Neural cell (in vitro differentiated cells): ENCODE measurements around the gene ZNF775. TPM values are rescaled to one million over a fixed set of nuclear protein-coding genes. Genes with fewer than 3 reads are reported as not detected.

Source experiments
- H2AFZ ChIP-seq: fragments of 200-600, 300-800 bp; sonication (generic), shearing (Covaris generic); 2 replicates; pipeline ENCODE4 v1.6.0; 2014; ENCODE audit warnings: low read depth, mild to moderate bottlenecking, antibody characterized with exemption, low read length, moderate library complexity
- H3F3A ChIP-seq: fragments of 200-600 bp; shearing (Covaris generic); 2 replicates; pipeline ENCODE4 v1.6.1; 2016; ENCODE audit warnings: mild to moderate bottlenecking, moderate library complexity, mixed read lengths, antibody characterized with exemption, low read length; ENCODE audit not compliant: insufficient read depth, poor library complexity, severe bottlenecking
- H3K27ac ChIP-seq: fragments of 200-600, 300-800 bp; sonication (generic), shearing (Covaris generic); 2 replicates; pipeline ENCODE4 v1.5.1; 2014; ENCODE audit warnings: mild to moderate bottlenecking, low read length, moderate library complexity
- H3K27me3 ChIP-seq: fragments of 300-800, 200-600 bp; sonication (generic), shearing (Covaris generic); 2 replicates; pipeline ENCODE4 v1.6.0; 2014; ENCODE audit warnings: mild to moderate bottlenecking, low read depth, low read length, moderate library complexity; ENCODE audit not compliant: insufficient read depth
- H3K36me3 ChIP-seq: fragments of 300-800, 200-600 bp; sonication (generic), shearing (Covaris generic); 2 replicates; pipeline ENCODE4 v1.5.1; 2014; ENCODE audit warnings: mild to moderate bottlenecking, antibody characterized with exemption, low read length, moderate library complexity; ENCODE audit not compliant: insufficient read depth
- H3K4me2 ChIP-seq: fragments of 300-800, 200-600 bp; sonication (generic), shearing (Covaris generic); 2 replicates; pipeline ENCODE4 v1.6.0; 2014; ENCODE audit warnings: mild to moderate bottlenecking, low read length
- H3K4me3 ChIP-seq: fragments of 300-800, 200-600 bp; sonication (generic), shearing (Covaris generic); 2 replicates; pipeline ENCODE4 v1.5.1; 2014; ENCODE audit warnings: mild to moderate bottlenecking, low read length, moderate library complexity
- H3K79me2 ChIP-seq: fragments of 200-600 bp; shearing (Covaris generic); replicated peaks from 2 replicates; pipeline ENCODE4 v1.6.0; 2014; ENCODE audit warnings: mild to moderate bottlenecking, low read length, moderate library complexity; ENCODE audit not compliant: insufficient read depth
- H3K9ac ChIP-seq: fragments of 300-800, 200-600 bp; sonication (generic), shearing (Covaris generic); 2 replicates; pipeline ENCODE4 v1.6.1; 2016; ENCODE audit warnings: mild to moderate bottlenecking, low read length, mixed read lengths
- H3K9me2 ChIP-seq: fragments of 200-600 bp; shearing (Covaris generic); 2 replicates; pipeline ENCODE4 v1.6.1; 2016; ENCODE audit warnings: mild to moderate bottlenecking, low read length, mixed read lengths; ENCODE audit not compliant: insufficient read depth
- H3K9me3 ChIP-seq: fragments of 200-600, 300-800 bp; sonication (generic), shearing (Covaris generic); 2 replicates; pipeline ENCODE4 v1.6.1; 2016; ENCODE audit warnings: mild to moderate bottlenecking, mixed run types, low read length, moderate library complexity, mixed read lengths
- H4K20me1 ChIP-seq: fragments of 200-600 bp; shearing (Covaris generic); 2 replicates; pipeline ENCODE4 v1.6.1; 2016; ENCODE audit warnings: mild to moderate bottlenecking, mixed run types; ENCODE audit not compliant: insufficient read depth
- EP300 ChIP-seq: fragments of 450-650 bp; conservative IDR thresholded peaks from 2 replicates; pipeline ENCODE4 v1.6.1; 2014; ENCODE audit warnings: antibody characterized with exemption, mild to moderate bottlenecking, moderate library complexity; ENCODE audit not compliant: poor library complexity, severe bottlenecking
- EZH2 ChIP-seq: fragments of 200-600, 300-800 bp; shearing (Covaris generic), sonication (generic); IDR thresholded peaks from 2 replicates; pipeline ENCODE4 v1.6.1; 2014; ENCODE audit warnings: antibody characterized with exemption, low read length, borderline replicate concordance, mild to moderate bottlenecking; ENCODE audit not compliant: insufficient read depth, poor library complexity, severe bottlenecking
- RAD21 ChIP-seq: fragments of 450-650 bp; conservative IDR thresholded peaks from 2 replicates; pipeline ENCODE4 v1.6.1; 2014; ENCODE audit warnings: antibody characterized with exemption, mild to moderate bottlenecking, moderate library complexity
- SMC3 ChIP-seq: fragments of 450-650 bp; conservative IDR thresholded peaks from 2 replicates; pipeline ENCODE4 v1.6.1; 2014; ENCODE audit warnings: antibody characterized with exemption, mild to moderate bottlenecking, moderate library complexity; ENCODE audit not compliant: poor library complexity
- TAF1 ChIP-seq: IDR thresholded peaks from 2 replicates; pipeline ENCODE4 v1.6.1; 2012; ENCODE audit warnings: low read depth
- polyA plus RNA-seq: library from polyadenylated mRNA; depleted of rRNA; stranded (reverse); fragments of >200 nt; gene quantifications from 2 replicates; pipeline ENCODE4 v1.2.3, GENCODE V29; 2014
- TF ChIP-seq, protein P1 (sequence below): IDR thresholded peaks from 2 replicates; pipeline ENCODE4 v1.6.1; 2012; ENCODE audit warnings: borderline replicate concordance
- TF ChIP-seq, protein P2 (sequence below): fragments of 450-650 bp; IDR thresholded peaks from 2 replicates; pipeline ENCODE4 v1.5.1; 2014; ENCODE audit warnings: antibody characterized with exemption, mild to moderate bottlenecking, moderate library complexity; ENCODE audit not compliant: poor library complexity, severe bottlenecking

Gene ZNF775
- polyA plus RNA-seq, 1 donor from 2014 or later = 16.8 TPM

DNA sequence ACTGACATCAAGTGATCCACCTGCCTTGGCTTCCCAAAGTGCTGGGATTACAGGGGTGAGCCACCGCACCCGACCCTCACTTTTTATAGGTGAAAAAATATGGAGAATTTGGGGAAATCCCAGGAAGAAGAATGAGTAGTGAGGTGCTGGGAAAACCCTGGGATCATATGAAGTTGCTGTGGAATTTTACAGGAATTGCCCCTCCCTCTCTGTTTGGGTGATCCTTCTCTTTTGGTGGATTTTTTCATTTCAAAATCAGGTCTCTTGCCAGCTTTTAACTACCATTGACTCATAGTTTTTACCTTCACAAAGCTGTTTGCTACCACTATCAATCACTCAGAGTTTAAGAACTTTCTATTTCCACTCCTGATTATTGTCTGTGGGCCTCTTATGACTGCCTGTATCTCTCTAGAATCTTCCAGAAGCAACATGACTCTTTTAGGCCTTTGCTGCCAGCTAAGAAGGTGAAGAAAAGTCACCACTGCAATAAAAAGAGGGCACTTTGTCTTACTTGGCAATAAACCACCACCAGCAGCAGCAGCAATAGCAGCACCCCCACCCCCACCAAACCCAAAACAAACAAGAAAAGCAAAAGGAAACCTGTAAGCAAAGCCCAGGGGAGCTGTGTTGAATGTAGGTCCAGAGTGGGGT is 67.3 kb downstream of the ZNF775 start:
- Histone ChIP-seq H3K27me3 (no peaks in the 10 kb centered on the region), H3K36me3 (no peaks in the 10 kb centered on the region), H2AFZ (no peak overlapping the region), H3K9me2 (no peaks in the 10 kb centered on the region), H3K27ac (no peak overlapping the region), H4K20me1 (no peaks in the 10 kb centered on the region), H3F3A (no peaks in the 10 kb centered on the region), H3K4me3 (no peak overlapping the region), H3K9me3 (peaks cover 2% of the 10 kb centered on the region), H3K4me2 (no peak overlapping the region), H3K9ac (no peak overlapping the region), H3K79me2 (no peaks in the 10 kb centered on the region)
- TF ChIP-seq TAF1 (no peak), RAD21 (no peak), EZH2 (no peak), SMC3 (no peak), EP300 (no peak)
- TF ChIP-seq, protein P1, sequence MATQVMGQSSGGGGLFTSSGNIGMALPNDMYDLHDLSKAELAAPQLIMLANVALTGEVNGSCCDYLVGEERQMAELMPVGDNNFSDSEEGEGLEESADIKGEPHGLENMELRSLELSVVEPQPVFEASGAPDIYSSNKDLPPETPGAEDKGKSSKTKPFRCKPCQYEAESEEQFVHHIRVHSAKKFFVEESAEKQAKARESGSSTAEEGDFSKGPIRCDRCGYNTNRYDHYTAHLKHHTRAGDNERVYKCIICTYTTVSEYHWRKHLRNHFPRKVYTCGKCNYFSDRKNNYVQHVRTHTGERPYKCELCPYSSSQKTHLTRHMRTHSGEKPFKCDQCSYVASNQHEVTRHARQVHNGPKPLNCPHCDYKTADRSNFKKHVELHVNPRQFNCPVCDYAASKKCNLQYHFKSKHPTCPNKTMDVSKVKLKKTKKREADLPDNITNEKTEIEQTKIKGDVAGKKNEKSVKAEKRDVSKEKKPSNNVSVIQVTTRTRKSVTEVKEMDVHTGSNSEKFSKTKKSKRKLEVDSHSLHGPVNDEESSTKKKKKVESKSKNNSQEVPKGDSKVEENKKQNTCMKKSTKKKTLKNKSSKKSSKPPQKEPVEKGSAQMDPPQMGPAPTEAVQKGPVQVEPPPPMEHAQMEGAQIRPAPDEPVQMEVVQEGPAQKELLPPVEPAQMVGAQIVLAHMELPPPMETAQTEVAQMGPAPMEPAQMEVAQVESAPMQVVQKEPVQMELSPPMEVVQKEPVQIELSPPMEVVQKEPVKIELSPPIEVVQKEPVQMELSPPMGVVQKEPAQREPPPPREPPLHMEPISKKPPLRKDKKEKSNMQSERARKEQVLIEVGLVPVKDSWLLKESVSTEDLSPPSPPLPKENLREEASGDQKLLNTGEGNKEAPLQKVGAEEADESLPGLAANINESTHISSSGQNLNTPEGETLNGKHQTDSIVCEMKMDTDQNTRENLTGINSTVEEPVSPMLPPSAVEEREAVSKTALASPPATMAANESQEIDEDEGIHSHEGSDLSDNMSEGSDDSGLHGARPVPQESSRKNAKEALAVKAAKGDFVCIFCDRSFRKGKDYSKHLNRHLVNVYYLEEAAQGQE = no peak
- TF ChIP-seq, protein P2, sequence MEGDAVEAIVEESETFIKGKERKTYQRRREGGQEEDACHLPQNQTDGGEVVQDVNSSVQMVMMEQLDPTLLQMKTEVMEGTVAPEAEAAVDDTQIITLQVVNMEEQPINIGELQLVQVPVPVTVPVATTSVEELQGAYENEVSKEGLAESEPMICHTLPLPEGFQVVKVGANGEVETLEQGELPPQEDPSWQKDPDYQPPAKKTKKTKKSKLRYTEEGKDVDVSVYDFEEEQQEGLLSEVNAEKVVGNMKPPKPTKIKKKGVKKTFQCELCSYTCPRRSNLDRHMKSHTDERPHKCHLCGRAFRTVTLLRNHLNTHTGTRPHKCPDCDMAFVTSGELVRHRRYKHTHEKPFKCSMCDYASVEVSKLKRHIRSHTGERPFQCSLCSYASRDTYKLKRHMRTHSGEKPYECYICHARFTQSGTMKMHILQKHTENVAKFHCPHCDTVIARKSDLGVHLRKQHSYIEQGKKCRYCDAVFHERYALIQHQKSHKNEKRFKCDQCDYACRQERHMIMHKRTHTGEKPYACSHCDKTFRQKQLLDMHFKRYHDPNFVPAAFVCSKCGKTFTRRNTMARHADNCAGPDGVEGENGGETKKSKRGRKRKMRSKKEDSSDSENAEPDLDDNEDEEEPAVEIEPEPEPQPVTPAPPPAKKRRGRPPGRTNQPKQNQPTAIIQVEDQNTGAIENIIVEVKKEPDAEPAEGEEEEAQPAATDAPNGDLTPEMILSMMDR = no peak

Other genes with a start within 250 kb of the ZNF775 start
- 1.2 and 5.0 TPM in 2 replicates for gene LRRC61, start 56.0 kb upstream of the ZNF775 start, polyA plus RNA-seq
- not detected in 2 replicates for gene ACTR3C, start 55.8 kb upstream of the ZNF775 start, polyA plus RNA-seq
- gene RARRES2, start 37.7 kb upstream of the ZNF775 start, polyA plus RNA-seq = 0.71 TPM in 1 of 2 replicates, not detected in the other
- gene REPIN1, start 10.5 kb upstream of the ZNF775 start, polyA plus RNA-seq = 95.5 and 127 TPM in 2 replicates
- gene GIMAP8, start 71.3 kb downstream of the ZNF775 start, polyA plus RNA-seq = not detected in 2 replicates
- gene GIMAP7, start 135.5 kb downstream of the ZNF775 start, polyA plus RNA-seq = not detected in 2 replicates
- gene GIMAP4, start 188.1 kb downstream of the ZNF775 start, polyA plus RNA-seq = not detected in 2 replicates